Right cardiac atrium (tissue), 5 donors: ENCODE measurements around the gene VPS37C. TPM values are rescaled to one million over a fixed set of nuclear protein-coding genes. Genes with fewer than 3 reads are reported as not detected.

ENCODE experiments used
- ATAC-seq, 2 donors: fragments of 200-7000 bp; cut with Tn5 transposase; one replicate each; pipeline versions ENCODE4 v1.8.0 to v1.9.1; 2020; ENCODE audit warnings: moderate library complexity in 2 of 2, mild to moderate bottlenecking in 1 of 2
- DNase-seq, 3 donors: peaks; one replicate each; pipeline ENCODE4 v3.0.0-alpha.2; 2020
- H3K27ac ChIP-seq: one replicate; pipeline ENCODE4 v1.5.1; 2013; ENCODE audit warnings: mild to moderate bottlenecking, low read length, control low read depth, moderate library complexity
- H3K27me3 ChIP-seq: one replicate; pipeline ENCODE4 v1.6.1; 2013; ENCODE audit not compliant: control insufficient read depth, insufficient read depth
- H3K4me1 ChIP-seq: one replicate; pipeline ENCODE4 v1.6.1; 2013; ENCODE audit warnings: low read length; ENCODE audit not compliant: control insufficient read depth, insufficient read depth
- H3K4me3 ChIP-seq: one replicate; pipeline ENCODE4 v1.5.1; 2013; ENCODE audit warnings: low read length, control low read depth
- H3K9me3 ChIP-seq: one replicate; pipeline ENCODE4 v1.6.1; 2013; ENCODE audit warnings: low read length; ENCODE audit not compliant: control insufficient read depth
- WGBS: extraction: QIAGEN DNeasy Blood & Tissue Kit; methylation state at CpG from one replicate; pipeline ENCODE4 v1.1.7; 2013; 5-methylcytosine and 5-hydroxymethylcytosine counted together
- intact Hi-C, 4 donors: fragments of 100-400 bp; cut with DNase I; formaldehyde crosslinking; loops; one replicate each; pipeline versions ENCODE4 v1.11.0 to v1.14.0; 2022 to 2023
- polyA plus RNA-seq: library from polyadenylated mRNA; stranded (reverse); fragments of 200-250 nt; gene quantifications from one replicate; pipeline ENCODE4 v1.2.3, GENCODE V29; 2013
- total RNA-seq, 4 donors: library from RNA; stranded (reverse); fragmentation: NEBNext Ultra II Directional; extraction: Animal tissue kit (Norgen Biotek cat#: 25700); gene quantifications; one replicate each; pipeline ENCODE4 v1.2.1, GENCODE V29; 2021
- donor health status: healthy with polysubstance abuse.
- donor health status: DM: no; HTN: yes; CAD: no.
- donor health status: DM: no; HTN: no; CAD: no.
- donor health status: DM: no; HTN: yes; CAD: no; lungs with severe emphysema.
- donor health status: DM: yes; HTN: yes; CAD: no.

Gene VPS37C
- total and polyA plus RNA-seq, 5 donors = 14.6 to 25.4 (median 19.0) TPM

DNA sequence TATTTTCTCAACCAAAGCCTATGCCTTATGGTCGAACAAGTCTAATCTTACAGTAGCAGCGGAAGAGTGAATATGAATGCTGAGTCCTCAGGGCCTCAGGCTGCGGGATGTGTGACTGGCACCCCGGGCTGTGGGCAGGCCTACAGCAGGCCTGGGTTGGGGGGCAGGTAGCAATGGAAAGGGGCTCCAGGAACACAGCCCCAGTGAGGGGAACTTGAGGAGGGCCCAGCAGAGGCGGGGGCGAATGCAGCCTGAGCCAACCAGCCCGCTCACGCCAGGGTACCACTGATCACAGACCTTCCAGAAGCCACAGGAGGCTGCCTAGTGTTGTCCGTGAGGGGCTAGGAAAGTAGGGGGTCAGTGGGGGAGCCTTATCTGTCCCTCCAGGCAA, 70.2 kb downstream of the VPS37C start:
- Histone ChIP-seq H3K4me3 (no peak overlapping the region), H3K27ac (no peak overlapping the region), H3K9me3 (no peaks in the 10 kb centered on the region), H3K27me3 (no peaks in the 10 kb centered on the region), H3K4me1 (no peaks in the 10 kb centered on the region)
- no peak for DNase-seq
- WGBS = 82% methylated on average over 9 of the region's 9 CpGs
- peak in 1 of 2 donors; percentile 25 for ATAC-seq
- intact Hi-C loops = no loop called here

GRCh38 chr11:61090521-61090920, 70.7 kb downstream of the VPS37C start:
- ATAC-seq (no peak), DNase-seq (no peak)
- H3K27ac ChIP-seq = no peak overlapping the region
- intact Hi-C loops = no loop called here
- H3K4me3 ChIP-seq = no peak overlapping the region
- H3K9me3 ChIP-seq = no peaks in the 10 kb centered on the region
- H3K27me3 ChIP-seq = no peaks in the 10 kb centered on the region
- WGBS = 87% methylated on average over 12 of the region's 12 CpGs
- no peaks in the 10 kb centered on the region for H3K4me1 ChIP-seq

DNA sequence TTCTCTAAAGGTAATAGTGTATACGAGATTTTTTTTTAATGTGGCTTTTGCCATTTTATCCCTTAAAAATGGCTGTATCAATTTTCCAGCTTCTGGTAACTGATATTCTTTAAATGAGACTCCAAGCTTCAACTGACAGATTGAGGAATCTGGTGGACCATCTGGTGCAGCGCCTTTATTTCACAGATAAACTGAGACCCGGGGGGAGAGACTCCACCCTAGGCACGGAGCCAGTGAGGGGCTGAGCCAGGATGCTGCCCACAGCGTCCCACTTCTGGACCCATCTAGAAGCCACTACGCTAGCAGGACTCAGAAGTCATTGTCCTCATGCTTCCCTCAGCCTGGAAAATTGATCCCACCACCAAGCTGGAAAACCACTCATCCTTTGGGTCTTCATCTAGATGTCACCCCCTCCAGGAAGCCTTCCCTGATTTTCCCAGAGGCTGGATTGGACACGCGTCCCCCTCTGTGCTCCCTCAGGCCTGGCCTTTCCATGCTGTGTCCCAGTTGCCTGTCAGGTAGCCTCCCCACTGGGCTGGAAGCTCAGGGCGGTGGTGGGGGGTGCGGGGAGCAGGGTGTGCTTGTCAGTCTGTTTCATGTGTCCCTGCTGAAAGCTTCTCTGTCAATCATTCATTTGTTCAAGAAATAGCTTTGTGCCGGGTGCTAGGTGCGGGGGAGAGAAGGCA, 71.3 kb downstream of the VPS37C start:
- H3K4me1 ChIP-seq = no peaks in the 10 kb centered on the region
- ATAC-seq (no peak), DNase-seq (no peak)
- no peak overlapping the region for H3K4me3 ChIP-seq
- H3K27ac ChIP-seq = no peak overlapping the region
- intact Hi-C loops = no loop called here
- H3K9me3 ChIP-seq = no peaks in the 10 kb centered on the region
- H3K27me3 ChIP-seq = no peaks in the 10 kb centered on the region
- WGBS = 75% methylated on average over 12 of the region's 12 CpGs

GRCh38 chr11:61087426-61088119, 73.7 kb downstream of the VPS37C start:
- H3K4me3 ChIP-seq = no peak overlapping the region
- H3K27ac ChIP-seq = no peak overlapping the region
- ATAC-seq (no peak), DNase-seq (no peak)
- 91% methylated on average over 9 of the region's 9 CpGs for WGBS
- intact Hi-C loops = no loop called here
- no peaks in the 10 kb centered on the region for H3K9me3 ChIP-seq
- H3K27me3 ChIP-seq = no peaks in the 10 kb centered on the region
- H3K4me1 ChIP-seq = no peaks in the 10 kb centered on the region

DNA sequence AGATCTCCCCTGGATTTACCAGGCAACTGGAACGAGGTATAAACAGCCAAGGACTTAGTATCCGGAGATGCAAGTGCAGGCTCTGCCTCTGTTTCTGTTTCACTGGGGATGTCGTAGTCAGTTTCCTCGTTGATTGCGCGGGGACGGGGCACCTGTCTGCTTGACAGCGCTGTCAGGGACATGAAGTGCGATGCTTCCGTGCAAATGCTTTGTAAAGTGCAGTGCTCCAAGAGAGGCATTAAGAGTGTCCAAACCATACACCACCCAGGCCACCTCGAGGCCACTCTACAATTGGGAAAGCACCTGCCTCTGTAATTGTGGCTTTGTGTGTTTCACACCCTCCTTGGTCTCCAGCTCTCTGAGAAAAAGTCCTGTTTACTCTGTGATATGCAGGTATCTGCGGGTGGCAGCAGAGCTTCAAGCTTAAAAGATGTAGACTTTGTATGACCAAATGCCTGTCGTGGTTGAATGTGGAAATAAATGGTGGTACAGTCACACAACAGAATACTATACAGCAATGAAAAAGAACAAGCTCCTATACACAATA, 77.6 kb downstream of the VPS37C start:
- Histone ChIP-seq H3K4me1 (no peaks in the 10 kb centered on the region), H3K27me3 (no peaks in the 10 kb centered on the region), H3K9me3 (no peaks in the 10 kb centered on the region), H3K27ac (no peak overlapping the region), H3K4me3 (no peak overlapping the region)
- intact Hi-C loops = no loop called here
- ATAC-seq (no peak), DNase-seq (no peak)
- WGBS = 83% methylated on average over 13 of the region's 13 CpGs

DNA sequence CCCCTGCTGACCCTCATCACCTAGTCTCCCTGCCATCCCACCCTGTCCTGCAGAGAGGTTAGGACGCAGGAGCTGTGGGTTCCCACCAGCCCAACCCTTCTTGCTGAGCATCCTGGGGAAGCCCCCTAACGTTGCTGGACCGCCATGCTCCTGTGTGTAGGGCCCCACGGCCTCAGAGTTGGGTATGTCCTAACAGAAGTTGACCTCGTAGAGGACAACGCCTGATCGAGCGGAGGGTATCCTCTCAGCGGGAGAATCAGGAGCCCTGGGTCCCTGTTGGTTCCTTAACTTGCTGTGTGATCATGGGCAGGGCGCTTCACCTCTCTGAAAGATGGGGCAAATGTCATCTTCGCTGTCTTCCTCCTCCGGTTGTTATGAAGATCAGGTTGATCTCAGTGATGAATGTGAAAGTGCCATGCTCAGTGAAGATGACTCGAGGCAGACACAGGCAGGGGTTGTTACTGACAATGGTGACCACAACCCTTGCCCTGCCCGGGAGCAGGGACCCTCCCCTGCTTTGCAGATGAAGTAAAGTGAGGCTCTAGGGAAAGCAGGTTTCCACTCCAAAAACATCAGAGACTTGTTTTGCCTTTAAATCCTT, 78.2 kb downstream of the VPS37C start:
- no peak overlapping the region for H3K4me3 ChIP-seq
- no peaks in the 10 kb centered on the region for H3K9me3 ChIP-seq
- H3K4me1 ChIP-seq = no peaks in the 10 kb centered on the region
- intact Hi-C loops = no loop called here
- ATAC-seq = peak; percentile 11 to 40
- 85% methylated on average over 14 of the region's 14 CpGs for WGBS
- DNase-seq = no peak
- no peaks in the 10 kb centered on the region for H3K27me3 ChIP-seq
- H3K27ac ChIP-seq = no peak overlapping the region

DNA sequence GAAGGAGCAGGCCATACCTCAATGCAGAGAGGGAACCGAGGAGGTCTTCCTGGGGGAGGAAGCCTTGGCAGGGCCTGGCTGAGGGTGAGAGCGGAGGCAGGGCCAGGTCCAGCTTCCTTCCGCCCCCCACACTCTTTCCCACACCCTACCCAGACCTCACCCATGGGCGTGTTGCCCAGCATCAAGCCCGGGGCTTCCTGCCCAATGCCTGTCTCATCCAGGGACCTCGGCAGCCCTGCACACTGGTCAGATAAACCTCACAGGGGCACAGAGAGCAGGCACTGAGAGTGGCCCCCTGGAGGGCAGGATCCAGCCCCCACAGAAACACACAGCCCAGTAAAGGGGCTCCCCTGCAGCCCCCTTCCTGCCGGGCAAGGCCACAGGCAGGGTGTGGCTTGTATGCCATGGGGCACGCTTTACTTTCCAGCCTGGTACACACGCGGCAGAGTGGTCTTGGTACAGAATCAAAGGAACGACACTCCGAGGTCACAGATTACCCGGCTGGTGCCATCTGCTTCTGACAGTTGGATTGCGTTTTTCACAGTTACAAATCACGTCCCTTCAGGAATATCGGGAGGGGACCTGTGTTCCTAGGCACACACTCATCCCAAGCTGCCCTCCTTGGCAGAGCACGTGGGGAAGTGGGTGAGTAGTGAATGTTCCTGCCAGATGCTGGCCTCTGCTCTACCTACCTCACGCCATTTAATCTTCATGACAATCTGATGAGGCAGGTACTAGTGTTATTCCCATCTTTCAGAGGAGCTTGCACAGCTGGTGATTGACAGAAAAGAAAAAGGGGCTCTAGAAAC, 79.0 kb downstream of the VPS37C start:
- peak in 2 of 3 donors; percentile 41 to 62 for DNase-seq
- H3K27me3 ChIP-seq = no peaks in the 10 kb centered on the region
- peak; percentile 64 to 86 for ATAC-seq
- no peaks in the 10 kb centered on the region for H3K9me3 ChIP-seq
- intact Hi-C loops = no loop called here
- no peak overlapping the region for H3K27ac ChIP-seq
- H3K4me3 ChIP-seq = no peak overlapping the region
- H3K4me1 ChIP-seq = no peaks in the 10 kb centered on the region
- 40% methylated on average over 18 of the region's 18 CpGs for WGBS

DNA sequence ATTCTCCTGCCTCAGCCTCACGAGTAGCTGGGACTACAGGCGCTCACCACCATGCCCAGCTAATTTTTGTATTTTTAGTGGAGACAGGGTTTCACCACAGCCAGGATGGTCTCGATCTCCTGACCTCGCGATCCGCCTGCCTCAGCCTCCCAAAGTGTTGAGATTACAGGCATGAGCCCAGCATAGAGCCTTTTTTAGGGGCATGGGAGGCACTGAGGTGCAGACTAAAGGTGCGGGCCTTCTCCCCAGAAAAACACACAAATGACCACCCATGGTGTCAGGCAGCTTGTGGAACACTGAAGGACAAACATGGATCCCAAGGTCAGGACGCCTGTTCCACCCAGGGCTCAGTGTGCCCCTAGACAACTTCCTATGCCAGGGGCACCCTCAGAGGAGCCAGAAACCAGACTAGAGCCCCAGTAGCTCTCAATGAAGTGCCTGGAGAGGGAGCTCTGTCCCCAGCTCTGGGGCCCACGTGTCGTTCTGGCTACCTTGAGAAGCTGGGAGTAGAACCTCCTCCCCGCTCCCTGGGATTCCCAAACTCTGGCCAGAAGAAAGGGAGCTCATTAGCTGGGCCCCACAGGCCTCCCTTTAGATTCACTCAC, 80.1 kb downstream of the VPS37C start:
- H3K27ac ChIP-seq = no peak overlapping the region
- WGBS = 85% methylated on average over 11 of the region's 11 CpGs
- intact Hi-C loops = no loop called here

DNA sequence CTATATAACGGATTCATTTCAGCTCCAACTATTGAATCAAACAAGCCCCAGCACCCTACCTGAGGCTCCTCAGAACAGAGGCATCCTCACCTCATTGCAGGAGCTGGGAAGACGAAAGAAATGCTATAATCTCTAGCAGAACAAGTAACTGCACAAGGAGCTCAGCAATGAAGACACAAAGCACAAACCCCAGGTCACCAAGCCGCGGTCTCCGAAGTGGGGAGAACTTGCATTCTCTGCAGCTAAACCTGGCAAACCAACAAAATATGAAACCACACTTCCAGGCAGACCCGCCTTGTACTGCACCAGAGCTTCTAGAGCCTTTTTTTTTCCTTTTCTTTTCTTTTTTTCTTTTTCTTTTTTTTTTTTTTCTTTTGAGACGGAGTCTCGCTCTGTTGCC, 80.7 kb downstream of the VPS37C start:
- Histone ChIP-seq H3K9me3 (no peaks in the 10 kb centered on the region), H3K4me3 (no peak overlapping the region), H3K4me1 (no peaks in the 10 kb centered on the region), H3K27me3 (no peaks in the 10 kb centered on the region), H3K27ac (no peak overlapping the region)
- intact Hi-C loops = no loop called here
- ATAC-seq = no peak
- 94% methylated on average over 8 of the region's 8 CpGs for WGBS
- DNase-seq = no peak

More for the DNA sequence above, 80.1 kb downstream of the VPS37C start:
- no peak overlapping the region for H3K4me3 ChIP-seq
- DNase-seq (no peak), ATAC-seq (no peak)
- no peaks in the 10 kb centered on the region for H3K4me1 ChIP-seq
- H3K27me3 ChIP-seq = no peaks in the 10 kb centered on the region
- H3K9me3 ChIP-seq = no peaks in the 10 kb centered on the region
